MM.1S (cell line): ENCODE measurements around the gene GCK.

Experiments used
- EZH2 ChIP-seq: fragments of 300-600 bp; sonication (generic); optimal IDR thresholded peaks from 2 replicates; pipeline ENCODE3; 2017; ENCODE audit warnings: low read depth, mild to moderate bottlenecking, antibody characterized with exemption, low read length, mixed read lengths
- EZH2phosphoT487 ChIP-seq: fragments of 300-600 bp; sonication (generic); IDR thresholded peaks from 2 replicates; pipeline ENCODE4 v1.6.1; 2018; ENCODE audit warnings: antibody characterized with exemption, low read length
- TF ChIP-seq, protein P1 (sequence below): fragments of 300-600 bp; sonication (generic); IDR thresholded peaks from 2 replicates; pipeline ENCODE4 v1.5.1; 2016; ENCODE audit warnings: antibody characterized with exemption, low read length, mixed read lengths

DNA sequence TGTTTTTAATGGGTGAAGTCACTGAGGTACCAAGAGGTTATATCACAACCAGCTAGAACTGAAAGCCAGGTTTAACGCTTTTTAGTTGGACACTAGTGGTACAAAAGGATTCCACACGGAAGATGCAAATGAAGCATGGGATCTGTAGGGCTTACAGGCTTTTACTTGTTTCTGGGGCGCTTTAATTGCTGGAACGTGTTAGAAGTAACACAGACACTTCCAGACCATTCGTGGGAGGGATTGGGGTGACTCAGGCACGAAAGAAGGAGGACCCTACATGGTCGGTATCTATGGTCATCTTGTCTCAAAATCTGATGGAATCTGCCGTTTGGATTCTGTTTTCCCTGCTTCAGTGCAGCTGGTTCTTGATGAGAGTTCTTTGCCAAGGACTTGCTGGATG, 12.6 kb upstream of the GCK start:
- TF ChIP-seq, protein P1, sequence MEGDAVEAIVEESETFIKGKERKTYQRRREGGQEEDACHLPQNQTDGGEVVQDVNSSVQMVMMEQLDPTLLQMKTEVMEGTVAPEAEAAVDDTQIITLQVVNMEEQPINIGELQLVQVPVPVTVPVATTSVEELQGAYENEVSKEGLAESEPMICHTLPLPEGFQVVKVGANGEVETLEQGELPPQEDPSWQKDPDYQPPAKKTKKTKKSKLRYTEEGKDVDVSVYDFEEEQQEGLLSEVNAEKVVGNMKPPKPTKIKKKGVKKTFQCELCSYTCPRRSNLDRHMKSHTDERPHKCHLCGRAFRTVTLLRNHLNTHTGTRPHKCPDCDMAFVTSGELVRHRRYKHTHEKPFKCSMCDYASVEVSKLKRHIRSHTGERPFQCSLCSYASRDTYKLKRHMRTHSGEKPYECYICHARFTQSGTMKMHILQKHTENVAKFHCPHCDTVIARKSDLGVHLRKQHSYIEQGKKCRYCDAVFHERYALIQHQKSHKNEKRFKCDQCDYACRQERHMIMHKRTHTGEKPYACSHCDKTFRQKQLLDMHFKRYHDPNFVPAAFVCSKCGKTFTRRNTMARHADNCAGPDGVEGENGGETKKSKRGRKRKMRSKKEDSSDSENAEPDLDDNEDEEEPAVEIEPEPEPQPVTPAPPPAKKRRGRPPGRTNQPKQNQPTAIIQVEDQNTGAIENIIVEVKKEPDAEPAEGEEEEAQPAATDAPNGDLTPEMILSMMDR, result no peak
- TF ChIP-seq EZH2 (no peak), EZH2phosphoT487 (no peak)
